Loucy (cell line): ENCODE measurements around the gene RPL27A.
"Not testable (repeated sequence)": the region's sequence is repeated elsewhere in the genome, so short reads cannot be mapped to it uniquely, and the experiment has no call there.

Experiments used
- H2AFZ ChIP-seq: fragments of 200-600 bp; sonication (generic); 2 replicates; pipeline ENCODE4 v1.6.0; 2016; ENCODE audit warnings: antibody characterized with exemption, mild to moderate bottlenecking, low read length, moderate library complexity
- H3F3A ChIP-seq: fragments of 200-600 bp; 2 replicates; pipeline ENCODE4 v1.6.0; 2016; ENCODE audit warnings: antibody characterized with exemption, low read depth, mild to moderate bottlenecking
- H3K27me3 ChIP-seq: fragments of 200-600 bp; sonication (generic); 2 replicates; pipeline ENCODE4 v1.6.1; 2014; ENCODE audit warnings: low read length, mild to moderate bottlenecking; ENCODE audit not compliant: insufficient read depth, poor library complexity, severe bottlenecking
- H3K36me3 ChIP-seq: fragments of 200-600 bp; sonication (generic); 2 replicates; pipeline ENCODE4 v1.6.1; 2016; ENCODE audit warnings: low read length; ENCODE audit not compliant: insufficient read depth
- H3K4me1 ChIP-seq: fragments of 200-600 bp; sonication (generic); 2 replicates; pipeline ENCODE4 v1.5.1; 2014; ENCODE audit warnings: low read length, mild to moderate bottlenecking; ENCODE audit not compliant: insufficient read depth, poor library complexity, severe bottlenecking
- H3K4me2 ChIP-seq: fragments of 200-600 bp; sonication (generic); 2 replicates; pipeline ENCODE4 v1.6.0; 2014; ENCODE audit warnings: antibody characterized with exemption, low read length, low read depth, mild to moderate bottlenecking; ENCODE audit not compliant: poor library complexity, severe bottlenecking
- H3K4me3 ChIP-seq: fragments of 200-600 bp; sonication (generic); 2 replicates; pipeline ENCODE4 v1.5.1; 2014; ENCODE audit warnings: low read length, mild to moderate bottlenecking, mixed read lengths; ENCODE audit not compliant: poor library complexity, severe bottlenecking
- H3K79me2 ChIP-seq: fragments of 200-600 bp; sonication (generic); 2 replicates; pipeline ENCODE4 v1.6.1; 2014; ENCODE audit warnings: low read length; ENCODE audit not compliant: insufficient read depth
- H3K9ac ChIP-seq: fragments of 200-600 bp; sonication (generic); 2 replicates; pipeline ENCODE4 v1.6.0; 2014; ENCODE audit warnings: mild to moderate bottlenecking, low read depth, low read length, moderate library complexity; ENCODE audit not compliant: poor library complexity, severe bottlenecking
- H3K9me2 ChIP-seq: fragments of 200-600 bp; sonication (generic); replicated peaks from 2 replicates; pipeline ENCODE4 v1.6.1; 2016; ENCODE audit warnings: low read depth, low read length, mixed read lengths
- H3K9me3 ChIP-seq: fragments of 200-600 bp; sonication (generic); 2 replicates; pipeline ENCODE4 v1.6.1; 2014; ENCODE audit warnings: mild to moderate bottlenecking, antibody characterized with exemption, low read length, low read depth; ENCODE audit not compliant: insufficient read depth
- H4K20me1 ChIP-seq: fragments of 200-600 bp; sonication (generic); 2 replicates; pipeline ENCODE4 v1.6.0; 2014; ENCODE audit warnings: antibody characterized with exemption, low read length, mild to moderate bottlenecking; ENCODE audit not compliant: insufficient read depth, poor library complexity, severe bottlenecking
- EZH2phosphoT487 ChIP-seq: fragments of 200-600 bp; IDR thresholded peaks from 2 replicates; pipeline ENCODE4 v1.6.1; 2018; ENCODE audit warnings: antibody characterized with exemption, mild to moderate bottlenecking, moderate library complexity, borderline replicate concordance
- TF ChIP-seq, protein P1 (sequence below): fragments of 200-600 bp; sonication (generic); conservative IDR thresholded peaks from 2 replicates; pipeline ENCODE4 v1.5.1; 2014; ENCODE audit warnings: mild to moderate bottlenecking, antibody characterized with exemption, low read length

Gene RPL27A

DNA sequence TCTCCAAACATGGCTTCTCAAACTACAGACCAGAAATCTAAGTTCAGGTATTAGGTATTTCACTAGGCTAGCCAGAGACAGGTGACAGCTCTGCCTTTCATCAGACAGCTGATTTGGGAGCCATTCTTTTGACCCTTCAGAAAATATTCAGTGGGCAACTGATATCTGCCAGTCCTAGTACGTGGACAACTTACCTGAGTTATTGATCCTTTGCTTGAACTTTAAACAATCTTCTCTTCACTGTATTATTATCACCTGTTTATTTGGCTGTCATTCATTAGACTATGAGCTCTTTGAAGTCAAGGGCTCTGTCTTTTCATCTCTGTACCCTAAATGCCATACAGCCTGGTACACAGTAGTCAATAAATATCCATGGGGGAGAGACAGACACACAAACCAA is 17.4 kb upstream of the RPL27A start:
- no peak overlapping the region for H2AFZ ChIP-seq
- H3K9me3 ChIP-seq: no peaks in the 10 kb centered on the region
- no peak overlapping the region for H3K9ac ChIP-seq
- H3F3A ChIP-seq: no peaks in the 10 kb centered on the region
- no peaks in the 10 kb centered on the region for H3K4me1 ChIP-seq
- TF ChIP-seq EZH2phosphoT487: no peak
- TF ChIP-seq, protein P1, sequence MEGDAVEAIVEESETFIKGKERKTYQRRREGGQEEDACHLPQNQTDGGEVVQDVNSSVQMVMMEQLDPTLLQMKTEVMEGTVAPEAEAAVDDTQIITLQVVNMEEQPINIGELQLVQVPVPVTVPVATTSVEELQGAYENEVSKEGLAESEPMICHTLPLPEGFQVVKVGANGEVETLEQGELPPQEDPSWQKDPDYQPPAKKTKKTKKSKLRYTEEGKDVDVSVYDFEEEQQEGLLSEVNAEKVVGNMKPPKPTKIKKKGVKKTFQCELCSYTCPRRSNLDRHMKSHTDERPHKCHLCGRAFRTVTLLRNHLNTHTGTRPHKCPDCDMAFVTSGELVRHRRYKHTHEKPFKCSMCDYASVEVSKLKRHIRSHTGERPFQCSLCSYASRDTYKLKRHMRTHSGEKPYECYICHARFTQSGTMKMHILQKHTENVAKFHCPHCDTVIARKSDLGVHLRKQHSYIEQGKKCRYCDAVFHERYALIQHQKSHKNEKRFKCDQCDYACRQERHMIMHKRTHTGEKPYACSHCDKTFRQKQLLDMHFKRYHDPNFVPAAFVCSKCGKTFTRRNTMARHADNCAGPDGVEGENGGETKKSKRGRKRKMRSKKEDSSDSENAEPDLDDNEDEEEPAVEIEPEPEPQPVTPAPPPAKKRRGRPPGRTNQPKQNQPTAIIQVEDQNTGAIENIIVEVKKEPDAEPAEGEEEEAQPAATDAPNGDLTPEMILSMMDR: no peak
- no peak overlapping the region for H3K4me3 ChIP-seq
- H3K27me3 ChIP-seq: no peaks in the 10 kb centered on the region
- H3K4me2 ChIP-seq: no peak overlapping the region
- no peaks in the 10 kb centered on the region for H3K36me3 ChIP-seq
- H3K9me2 ChIP-seq: no peaks in the 10 kb centered on the region
- no peaks in the 10 kb centered on the region for H4K20me1 ChIP-seq
- no peaks in the 10 kb centered on the region for H3K79me2 ChIP-seq

DNA sequence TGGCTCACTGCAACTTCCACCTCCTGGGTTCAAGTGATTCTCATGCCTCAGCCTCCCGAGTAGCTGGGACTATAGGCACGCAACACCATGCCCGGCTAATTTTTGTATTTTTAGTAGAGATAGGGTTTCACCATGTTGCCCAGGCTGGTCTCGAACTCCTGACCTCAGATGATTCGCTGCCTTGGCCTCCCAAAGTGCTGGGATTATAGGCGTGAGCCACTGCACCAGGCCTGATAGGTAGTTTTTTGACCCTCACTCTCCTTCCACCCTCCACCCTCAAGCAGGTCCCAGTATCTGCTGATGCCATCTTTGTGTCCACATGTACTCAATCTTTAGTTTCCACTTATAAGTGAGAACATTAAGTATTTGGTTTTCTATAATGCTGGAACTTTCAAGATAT is 12.5 kb upstream of the RPL27A start:
- H3K4me3 ChIP-seq, H2AFZ ChIP-seq, H3K9me2 ChIP-seq, H3F3A ChIP-seq, H3K4me1 ChIP-seq, H3K36me3 ChIP-seq, H3K9ac ChIP-seq, H3K9me3 ChIP-seq, H3K79me2 ChIP-seq, H3K27me3 ChIP-seq, H4K20me1 ChIP-seq, H3K4me2 ChIP-seq: not testable (repeated sequence)

DNA sequence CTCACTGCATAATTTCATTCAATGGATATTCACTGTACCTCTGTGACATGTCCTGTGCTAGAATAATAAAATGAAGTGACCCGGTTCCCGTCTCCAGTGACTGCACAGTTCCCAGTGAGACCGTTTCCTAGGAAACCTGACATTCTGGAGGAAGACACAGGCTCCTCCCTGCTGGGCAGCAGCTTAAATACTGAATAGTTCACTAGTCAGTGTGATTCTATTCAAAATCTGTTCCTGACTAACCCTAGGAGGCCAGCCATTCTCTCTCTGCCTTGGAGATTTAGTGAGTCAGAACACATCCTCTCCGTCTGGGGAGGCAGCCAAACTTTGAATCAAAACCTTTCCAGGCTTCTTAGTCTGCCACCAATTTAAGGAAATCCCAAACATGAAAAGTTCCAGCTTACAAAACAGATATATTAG is 11.4 kb upstream of the RPL27A start:
- no peaks in the 10 kb centered on the region for H3K36me3 ChIP-seq
- H4K20me1 ChIP-seq: no peaks in the 10 kb centered on the region
- no peaks in the 10 kb centered on the region for H3K9me3 ChIP-seq
- H3K4me3 ChIP-seq: no peak overlapping the region
- no peak overlapping the region for H3K9ac ChIP-seq
- no peaks in the 10 kb centered on the region for H3K4me1 ChIP-seq
- no peaks in the 10 kb centered on the region for H3K9me2 ChIP-seq
- no peak overlapping the region for H3K4me2 ChIP-seq
- H2AFZ ChIP-seq: no peak overlapping the region
- no peaks in the 10 kb centered on the region for H3K79me2 ChIP-seq
- TF ChIP-seq EZH2phosphoT487: no peak
- TF ChIP-seq, protein P1: no peak
- no peaks in the 10 kb centered on the region for H3F3A ChIP-seq
- H3K27me3 ChIP-seq: no peaks in the 10 kb centered on the region

DNA sequence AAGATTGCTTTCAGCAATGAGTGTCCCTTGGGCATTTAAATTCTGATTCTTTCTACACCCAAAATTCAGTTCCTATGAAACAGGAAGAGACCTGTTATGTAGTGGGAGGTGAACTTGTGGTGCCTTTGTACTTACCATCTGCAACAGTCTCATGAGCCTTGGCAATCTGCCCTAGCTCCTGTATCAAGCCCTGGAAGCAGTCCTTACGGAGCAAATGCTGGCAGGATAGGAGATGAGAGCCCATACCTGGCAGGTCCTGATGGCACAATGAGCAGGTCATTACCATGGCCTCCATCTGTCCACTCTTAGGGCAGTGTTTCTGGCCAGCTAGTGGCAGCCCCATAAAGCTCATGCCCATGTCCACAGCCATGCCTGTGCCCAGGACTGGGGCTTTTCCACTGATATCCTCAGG is 10.9 kb upstream of the RPL27A start:
- Histone ChIP-seq H3K4me2 (no peak overlapping the region), H3K9me2 (no peaks in the 10 kb centered on the region), H3K36me3 (no peaks in the 10 kb centered on the region), H4K20me1 (no peaks in the 10 kb centered on the region), H3F3A (no peaks in the 10 kb centered on the region), H3K4me3 (no peak overlapping the region), H3K27me3 (no peaks in the 10 kb centered on the region), H3K4me1 (no peaks in the 10 kb centered on the region), H3K79me2 (no peaks in the 10 kb centered on the region), H3K9ac (no peak overlapping the region), H3K9me3 (no peaks in the 10 kb centered on the region), H2AFZ (no peak overlapping the region)
- no peak for TF ChIP-seq EZH2phosphoT487
- TF ChIP-seq, protein P1: no peak
